Measurements from ENCODE around the gene SH3RF2.
"Not testable (repeated sequence)": the region's sequence is repeated elsewhere in the genome, so short reads cannot be mapped to it uniquely, and the experiment has no call there.

Gene SH3RF2

DNA sequence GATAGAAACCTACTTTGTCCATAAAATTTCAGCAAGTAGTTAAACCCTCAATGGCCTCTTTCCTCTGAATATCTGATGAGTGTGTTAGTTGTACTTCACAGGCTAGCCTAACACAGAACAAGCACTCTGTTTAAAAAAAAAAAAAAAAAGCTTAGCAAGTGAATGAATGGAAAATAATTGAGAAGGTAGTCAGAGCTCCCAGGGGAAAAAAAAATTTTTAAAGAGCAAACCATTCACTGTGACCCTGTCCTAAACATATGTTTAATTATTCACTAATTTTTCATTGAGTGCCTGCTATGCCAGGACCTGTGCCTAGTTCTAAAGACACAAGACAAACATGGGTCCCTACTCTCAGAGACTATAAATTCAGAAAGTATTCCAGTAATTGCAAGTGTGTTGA, 69.3 kb downstream of the SH3RF2 start:
- no peak for TF ChIP-seq CTCF (IDR thresholded peaks at IDR 0.05)
- Histone ChIP-seq H3K27ac (no peak overlapping the region), H3K4me3 (no peak overlapping the region)
- DNase-seq (ENCODE audit: low spot score) = no peak

DNA sequence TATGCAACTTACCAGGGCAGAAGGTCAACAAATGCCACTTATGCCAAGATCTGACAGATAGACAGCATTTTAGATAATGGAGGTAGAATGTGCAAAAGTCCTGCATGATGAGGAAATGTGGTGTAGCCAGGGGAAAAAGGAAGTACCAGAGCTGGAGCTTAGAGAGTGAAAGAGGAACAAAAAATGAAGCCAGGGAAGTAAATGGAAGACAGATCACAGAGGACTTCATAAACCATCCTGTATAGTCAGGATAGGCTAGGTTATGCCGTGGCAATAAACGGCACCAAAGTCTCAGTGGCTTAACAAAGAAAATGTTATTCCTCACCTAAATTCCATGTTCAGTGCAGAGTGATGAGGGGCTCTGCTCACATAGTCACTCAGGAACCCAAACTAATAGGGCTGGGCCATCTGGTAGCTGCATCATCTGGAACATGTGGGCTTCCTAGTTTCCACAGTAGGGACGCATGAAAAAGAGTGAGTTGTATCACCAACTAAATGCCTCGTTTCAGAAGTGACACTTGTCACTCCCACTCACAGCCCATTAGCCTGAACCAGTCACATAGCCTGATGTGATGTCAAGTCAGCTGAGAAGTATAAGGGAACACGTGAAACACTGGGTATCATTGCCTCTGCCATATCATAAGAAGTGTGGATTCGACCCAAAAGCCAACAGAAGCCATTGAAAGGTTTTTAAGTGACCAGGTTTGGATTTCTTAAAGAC, 70.3 kb downstream of the SH3RF2 start:
- no peak for DNase-seq (ENCODE audit: low spot score)
- no peak for TF ChIP-seq CTCF (IDR thresholded peaks at IDR 0.05)
- Histone ChIP-seq H3K4me3 (no peak overlapping the region), H3K27ac (no peak overlapping the region)

DNA sequence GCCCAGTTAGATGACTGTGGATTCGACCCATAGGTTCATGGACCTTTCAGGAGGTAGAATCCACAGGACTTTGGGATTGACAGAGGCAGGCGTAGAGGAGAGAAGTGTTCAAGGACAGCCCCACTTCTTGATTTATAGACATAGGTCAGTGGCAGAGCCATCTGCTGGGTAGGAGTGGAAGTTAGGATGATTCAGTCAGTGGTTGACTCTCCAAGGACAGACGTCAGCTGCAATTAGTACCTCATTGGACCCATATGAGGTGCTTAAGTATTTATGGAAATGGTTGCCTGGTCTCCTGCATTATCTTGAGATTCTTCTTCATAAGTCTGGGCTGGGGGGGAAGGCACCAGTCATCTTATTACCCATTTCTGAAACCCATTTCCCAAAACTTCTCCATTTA, 70.9 kb downstream of the SH3RF2 start:
- DNase-seq (ENCODE audit: low spot score) = no peak
- no peak overlapping the region for H3K27ac ChIP-seq
- H3K4me3 ChIP-seq = no peak overlapping the region
- no peak for TF ChIP-seq CTCF (IDR thresholded peaks at IDR 0.05)

GRCh38 chr5:146007989-146008388, 71.6 kb downstream of the SH3RF2 start:
- no peak for DNase-seq (ENCODE audit: low spot score)
- no peak overlapping the region for H3K4me3 ChIP-seq
- H3K27ac ChIP-seq = no peak overlapping the region
- no peak for TF ChIP-seq CTCF (IDR thresholded peaks at IDR 0.05)

GRCh38 chr5:146009020-146009419, 72.6 kb downstream of the SH3RF2 start:
- Histone ChIP-seq H3K27ac (no peak overlapping the region), H3K4me3 (no peak overlapping the region)
- DNase-seq (ENCODE audit: low spot score) = no peak
- TF ChIP-seq CTCF (IDR thresholded peaks at IDR 0.05) = no peak

DNA sequence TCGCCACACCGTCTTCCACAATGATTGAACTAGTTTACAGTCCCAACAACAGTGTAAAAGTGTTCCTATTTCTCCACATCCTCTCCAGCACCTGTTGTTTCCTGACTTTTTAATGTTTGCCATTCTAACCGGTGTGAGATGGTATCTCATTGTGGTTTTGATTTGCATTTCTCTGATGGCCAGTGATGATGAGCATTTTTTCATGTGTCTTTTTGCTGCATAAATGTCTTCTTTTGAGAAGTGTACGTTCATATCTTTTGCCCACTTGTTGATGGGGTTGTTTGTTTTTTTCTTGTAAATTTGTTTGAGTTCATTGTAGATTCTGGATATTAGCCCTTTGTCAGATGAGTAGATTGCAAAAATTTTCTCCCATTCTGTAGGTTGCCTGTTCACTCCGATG, 74.1 kb downstream of the SH3RF2 start:
- not testable (repeated sequence) for DNase-seq (ENCODE audit: low spot score); H3K27ac ChIP-seq; H3K4me3 ChIP-seq

DNA sequence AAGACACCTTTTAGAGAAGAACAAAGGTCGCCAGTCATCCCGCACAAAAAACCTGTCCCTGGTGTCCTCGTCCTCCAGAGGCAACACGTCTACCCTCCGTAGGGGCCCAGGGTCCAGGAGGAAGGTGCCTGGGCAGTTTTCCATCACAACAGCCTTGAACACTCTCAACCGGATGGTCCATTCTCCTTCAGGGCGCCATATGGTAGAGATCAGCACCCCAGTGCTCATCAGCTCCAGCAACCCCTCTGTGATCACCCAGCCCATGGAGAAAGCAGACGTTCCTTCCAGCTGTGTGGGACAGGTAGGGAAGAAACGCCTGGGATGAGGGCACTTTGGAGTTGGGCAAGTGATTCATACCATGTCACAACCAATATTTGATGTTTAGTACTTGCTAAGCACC, 77.4 kb downstream of the SH3RF2 start:
- DNase-seq (ENCODE audit: low spot score) = no peak

More for the DNA sequence above, 77.4 kb downstream of the SH3RF2 start:
- no peak for TF ChIP-seq CTCF (IDR thresholded peaks at IDR 0.05)
- H3K27ac ChIP-seq = no peak overlapping the region
- no peak overlapping the region for H3K4me3 ChIP-seq
